K562 (cell line): ENCODE measurements around the gene ARHGEF25. TPM values are rescaled to one million over a fixed set of nuclear protein-coding genes. Genes with fewer than 3 reads are reported as not detected.

Experiments
- ATAC-seq: fragments of 200-7000 bp; cut with Tn5 transposase; 3 replicates; pipeline ENCODE4 v1.9.1; 2020; ENCODE audit warnings: moderate library complexity
- BruUV-seq: library from RNA; stranded (reverse); fragments of 400-500 nt; replicated peaks from 2 replicates; lab custom pipeline; 2021; lab: Mats Ljungman, UMichigan
- CTCF ChIA-PET: fragments of 300-600 bp; formaldehyde crosslinking; extraction: SDS; loops from one replicate; lab custom pipeline; 2021; ENCODE audit warnings: low intra/inter-chr PET ratio; lab: Yijun Ruan, JAX
- POLR2A ChIA-PET: fragments of 300-600, 350-650 bp; sonication (Branson Sonifier 250); formaldehyde crosslinking; extraction: SDS; loops from one replicate; lab custom pipeline; 2021; ENCODE audit warnings: antibody characterized with exemption, inconsistent platforms; lab: Yijun Ruan, JAX
- DNase-seq, 4 experiments: peaks; one replicate each; pipeline versions ENCODE4 v3.0.0 to v3.0.0-alpha.2; 2011 to 2018; ENCODE audit warnings: low spot score in 3 of 4, mixed read lengths in 3 of 4; ENCODE audit errors: extremely low read depth in 1 of 4
- FAIRE-seq: peaks from 2 replicates; lab custom pipeline; 2011; peaks lifted over from hg19 to GRCh38; lab: Jason Lieb, UNC
- H2AFZ ChIP-seq: 2 replicates; pipeline ENCODE4 v1.6.0; 2011; ENCODE audit warnings: low read depth, low read length, control low read depth, inconsistent platforms
- H3K27ac ChIP-seq: fragments of 200-600 bp; 3 replicates; pipeline ENCODE4 v1.8.0; 2011; ENCODE audit warnings: low read depth, mild to moderate bottlenecking, control low read depth, inconsistent platforms, low read length, moderate library complexity, mixed read lengths; ENCODE audit errors: extremely low read depth
- H3K27me3 ChIP-seq, 2 experiments: fragments of 300-600 bp in 1 of 2; 2 replicates in 1 of 2; 3 replicates in 1 of 2; pipeline versions ENCODE4 v1.6.0 to v1.8.0; 2011; ENCODE audit warnings: inconsistent platforms in 2 of 2, low read length in 2 of 2, mild to moderate bottlenecking in 1 of 2, mixed read lengths in 1 of 2, moderate library complexity in 1 of 2; ENCODE audit not compliant: control insufficient read depth in 2 of 2, insufficient read depth in 2 of 2
- H3K36me3 ChIP-seq: fragments of 300-600 bp; 3 replicates; pipeline ENCODE4 v1.8.0; 2011; ENCODE audit warnings: mild to moderate bottlenecking, low read length, inconsistent platforms; ENCODE audit not compliant: control insufficient read depth, insufficient read depth
- H3K4me1 ChIP-seq, 2 experiments: fragments of 200-600 bp in 1 of 2; replicated peaks in 1 of 2; 2 replicates in 1 of 2; 3 replicates in 1 of 2; pipeline versions ENCODE4 v1.5.1 to v1.8.0; 2011; ENCODE audit warnings: inconsistent platforms in 2 of 2, low read length in 2 of 2, mild to moderate bottlenecking in 1 of 2, mixed read lengths in 1 of 2, moderate library complexity in 1 of 2; ENCODE audit not compliant: control insufficient read depth in 2 of 2, insufficient read depth in 2 of 2
- H3K4me2 ChIP-seq: 2 replicates; pipeline ENCODE4 v1.6.1; 2011; ENCODE audit warnings: low read length, control low read depth, inconsistent platforms, mixed read lengths; ENCODE audit not compliant: insufficient read depth
- H3K4me3 ChIP-seq: fragments of 200-600 bp; sonication (generic), shearing (Covaris generic); 2 replicates; pipeline ENCODE4 v1.5.1; 2016; ENCODE audit warnings: control low read depth, inconsistent platforms
- H3K79me2 ChIP-seq: fragments of 200-600 bp; 3 replicates; pipeline ENCODE4 v1.8.0; 2011; ENCODE audit warnings: low read length, inconsistent platforms; ENCODE audit not compliant: control insufficient read depth, insufficient read depth
- H3K9ac ChIP-seq, 2 experiments: 2 replicates each; pipeline versions ENCODE4 v1.6.0 to v1.6.1; 2011; ENCODE audit warnings: low read depth in 2 of 2, low read length in 2 of 2, control low read depth in 1 of 2, inconsistent platforms in 1 of 2, mild to moderate bottlenecking in 1 of 2, mixed read lengths in 1 of 2; ENCODE audit not compliant: insufficient read depth in 1 of 2
- H3K9me1 ChIP-seq: one replicate; pipeline ENCODE4 v1.6.0; 2011; ENCODE audit warnings: inconsistent platforms, mild to moderate bottlenecking, low read length, moderate library complexity; ENCODE audit not compliant: control insufficient read depth, insufficient read depth
- H3K9me3 ChIP-seq: replicated peaks from 2 replicates; pipeline ENCODE4 v1.5.1; 2011; ENCODE audit warnings: low read depth, low read length, inconsistent platforms; ENCODE audit not compliant: control insufficient read depth, insufficient read depth
- H4K20me1 ChIP-seq: replicated peaks from 2 replicates; pipeline ENCODE4 v1.6.1; 2011; ENCODE audit warnings: low read length, inconsistent platforms, mixed read lengths; ENCODE audit not compliant: control insufficient read depth, insufficient read depth
- CBX5 ChIP-seq: IDR thresholded peaks from 2 replicates; pipeline ENCODE4 v1.6.1; 2014; ENCODE audit warnings: low read depth, borderline replicate concordance
- EWSR1 ChIP-seq: fragments of 450-650 bp; IDR thresholded peaks from 2 replicates; pipeline ENCODE4 v1.6.1; 2018; ENCODE audit warnings: borderline replicate concordance, mild to moderate bottlenecking, low read depth, moderate library complexity; ENCODE audit not compliant: partially characterized antibody
- HMGN3 ChIP-seq: IDR thresholded peaks from 2 replicates; pipeline ENCODE4 v1.6.1; 2011; ENCODE audit warnings: borderline replicate concordance, low read depth, mild to moderate bottlenecking, mixed read lengths, low read length; ENCODE audit not compliant: insufficient read length; ENCODE audit errors: extremely low read depth
- L3MBTL2 ChIP-seq: fragments of 450-650 bp; IDR thresholded peaks from 2 replicates; pipeline ENCODE4 v1.6.1; 2016; ENCODE audit warnings: mild to moderate bottlenecking, moderate library complexity
- MEF2A ChIP-seq: IDR thresholded peaks from 2 replicates; pipeline ENCODE4 v1.6.1; 2011; ENCODE audit warnings: low read depth, mild to moderate bottlenecking, low read length, moderate library complexity; ENCODE audit not compliant: control insufficient read depth
- MIER1 ChIP-seq: fragments of 450-650 bp; IDR thresholded peaks from 2 replicates; pipeline ENCODE4 v1.6.1; 2016; ENCODE audit warnings: antibody characterized with exemption, mild to moderate bottlenecking, low read depth
- NFE2 ChIP-seq: IDR thresholded peaks from 2 replicates; pipeline ENCODE4 v1.6.1; 2014; ENCODE audit warnings: antibody characterized with exemption, low read depth
- NFIC ChIP-seq: fragments of 450-650 bp; IDR thresholded peaks from 2 replicates; pipeline ENCODE4 v1.6.1; 2017; ENCODE audit warnings: mild to moderate bottlenecking, inconsistent platforms
- NR2C2 ChIP-seq, 2 experiments: fragments of 200-800 bp in 1 of 2; sonication (Bioruptor generic) in 1 of 2; sonication (generic) in 1 of 2; formaldehyde crosslinking in 1 of 2; IDR thresholded peaks; 2 replicates each; pipeline versions ENCODE4 v1.6.1 to v1.8.0; 2016 to 2022; ENCODE audit warnings: mild to moderate bottlenecking in 1 of 2, missing compliant biosample characterization in 1 of 2, missing genetic modification characterization in 1 of 2, missing genetic modification reagents in 1 of 2
- POLR2G ChIP-seq: fragments of 200-400 bp; formaldehyde crosslinking; IDR thresholded peaks from 2 replicates; pipeline ENCODE4 v1.6.1; 2017; ENCODE audit warnings: low read depth, mild to moderate bottlenecking, antibody characterized with exemption, low read length, moderate library complexity
- PRPF4 ChIP-seq: fragments of 200-400 bp; formaldehyde crosslinking; IDR thresholded peaks from one replicate; pipeline ENCODE4 v1.6.1; 2017; ENCODE audit warnings: low read length, low read depth, mild to moderate bottlenecking; ENCODE audit not compliant: insufficient read depth, poor library complexity, severe bottlenecking
- XRCC5 ChIP-seq: fragments of 200-400 bp; formaldehyde crosslinking; IDR thresholded peaks from 2 replicates; pipeline ENCODE4 v1.6.1; 2017; ENCODE audit warnings: low read depth, mild to moderate bottlenecking, low read length
- ZBTB1 ChIP-seq: sonication (generic); formaldehyde crosslinking; IDR thresholded peaks from 2 replicates; pipeline ENCODE4 v1.8.1; 2023; ENCODE audit warnings: missing genetic modification reagents, low read depth, mild to moderate bottlenecking, borderline replicate concordance
- ZNF133 ChIP-seq: fragments of 250-450 bp; sonication (Bioruptor Pico); IDR thresholded peaks from 2 replicates; pipeline ENCODE4 v1.4.0; 2020; ENCODE audit warnings: mild to moderate bottlenecking
- ZNF134 ChIP-seq: fragments of 250-450 bp; sonication (Bioruptor Pico); conservative IDR thresholded peaks from 2 replicates; pipeline ENCODE4 v1.4.0; 2020
- ZNF224 ChIP-seq: sonication (generic); formaldehyde crosslinking; IDR thresholded peaks from 2 replicates; pipeline ENCODE4 v1.8.0; 2022; ENCODE audit warnings: mild to moderate bottlenecking, missing genetic modification reagents
- ZNF695 ChIP-seq: fragments of 450-650 bp; formaldehyde crosslinking; IDR thresholded peaks from 2 replicates; pipeline ENCODE4 v1.4.0; 2020; ENCODE audit warnings: mild to moderate bottlenecking, moderate library complexity
- ZNF780A ChIP-seq: fragments of 250-450 bp; sonication (Bioruptor Pico); IDR thresholded peaks from 2 replicates; pipeline ENCODE4 v1.5.0; 2021; ENCODE audit warnings: mild to moderate bottlenecking
- ZSCAN29 ChIP-seq: fragments of 450-650 bp; IDR thresholded peaks from 2 replicates; pipeline ENCODE4 v1.6.1; 2017
- WGBS: fragments of 100-300 bp; shearing (Covaris generic); methylation state at CpG from one replicate; pipeline ENCODE4 v1.1.6; 2016; ENCODE audit warnings: low coverage, mixed read lengths; ENCODE audit not compliant: insufficient coverage; ENCODE audit errors: missing lambda C conversion rate; 5-methylcytosine and 5-hydroxymethylcytosine counted together
- in situ Hi-C: fragments of 300-500 bp; cut with MboI; formaldehyde crosslinking; loops from 4 replicates; pipeline ENCODE4 v1.15.0; 2018; ENCODE audit warnings: inconsistent platforms, mixed read lengths
- intact Hi-C: fragments of 100-400 bp; cut with micrococcal nuclease; formaldehyde crosslinking; loops from 2 replicates; pipeline ENCODE4 v1.14.2; 2022
- polyA plus RNA-seq, 8 experiments: library from polyadenylated mRNA; depleted of rRNA in 4 of 8; stranded (reverse) in 5 of 8; unstranded in 3 of 8; fragments of >200 nt; fragmentation: Nextera tagmentation in 2 of 8; fragmentation: Illumina TruSeq in 1 of 8; extraction: Ambion mirVana in 2 of 8; extraction: Trizol in 1 of 8; gene quantifications; 2 replicates each; pipeline versions ENCODE4 v1.2.1 to v1.2.3, GENCODE V29; 2011 to 2014; ENCODE audit warnings: inconsistent platforms in 1 of 8, missing spikeins in 1 of 8
- total RNA-seq, 7 experiments: library from RNA; depleted of rRNA in 6 of 7; stranded (reverse); fragments of >200 nt in 6 of 7; fragmentation: Illumina TruSeq in 2 of 7; extraction: Trizol in 2 of 7; gene quantifications; 2 replicates each; pipeline versions ENCODE4 v1.2.1 to v1.2.3, GENCODE V29; 2011 to 2021; ENCODE audit warnings: low replicate concordance in 1 of 7
- TF ChIP-seq, protein P1 (sequence below): sonication (generic); formaldehyde crosslinking; IDR thresholded peaks from 2 replicates; pipeline ENCODE4 v1.8.1; 2023; ENCODE audit warnings: mild to moderate bottlenecking, missing genetic modification reagents, moderate library complexity

The ARHGEF25 gene
- total and polyA plus RNA-seq, 9 of the 15 experiments (the other 6 are each of a cell fraction or from before 2014, with no cell fraction given), result 0.13 to 17.3 (median 11.6) TPM

DNA sequence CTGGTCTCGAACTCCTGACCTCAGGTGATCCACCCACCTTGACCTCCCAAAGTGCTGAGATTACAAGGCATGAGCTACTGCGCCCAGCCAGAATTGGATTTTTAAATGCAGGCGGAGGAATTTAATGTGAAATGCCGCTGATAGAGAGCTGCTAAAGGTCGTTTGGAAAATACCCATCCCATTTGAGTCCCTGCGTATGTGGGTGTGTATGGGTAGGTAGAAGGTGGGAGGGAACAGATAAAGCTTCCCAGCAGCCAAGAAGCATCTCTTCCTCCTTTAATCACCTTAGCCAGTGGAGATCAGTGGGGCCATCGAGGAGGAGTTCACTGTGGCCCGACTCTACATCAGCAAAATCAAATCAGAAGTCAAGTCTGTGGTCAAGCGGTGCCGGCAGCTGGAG lies 36.4 kb upstream of the ARHGEF25 start:
- Histone ChIP-seq H3K27ac (no peak overlapping the region), H3K9me3 (no peaks in the 10 kb centered on the region), H2AFZ (no peak overlapping the region), H3K79me2 (no peaks in the 10 kb centered on the region), H3K27me3 (no peaks in the 10 kb centered on the region), H3K9me1 (peaks cover 7% of the 10 kb centered on the region), H3K4me3 (no peak overlapping the region), H3K9ac (no peak overlapping the region), H3K4me1 (no peaks in the 10 kb centered on the region), H3K4me2 (no peak overlapping the region), H3K36me3 (peaks cover 78% of the 10 kb centered on the region), H4K20me1 (no peaks in the 10 kb centered on the region)
- WGBS, result 72% methylated on average over 10 of the region's 10 CpGs
- no TSS peak for BruUV-seq
- DNase-seq (no peak), ATAC-seq (no peak), FAIRE-seq (no peak)
- ChIA-PET CTCF (no interaction called here), POLR2A (interaction anchor here (0.7 to 1.7 kb wide), 7 partner anchors 8 to 55 kb away, joined by 3 to 5 read pairs (median 4); partner anchors contain the start of gene PIP4K2C)
- intact Hi-C loops (no loop called here), in situ Hi-C loops (no loop called here)
- TF ChIP-seq ZSCAN29 (no peak), HMGN3 (no peak), ZBTB1 (CRISPR knock-in tag) (no peak), CBX5 (no peak), NR2C2 (CRISPR knock-in tag; IDR thresholded peaks at IDR 0.05) (no peak), NR2C2 (tag; IDR thresholded peaks at IDR 0.05) (no peak), PRPF4 (no peak), POLR2G (no peak), ZNF134 (CRISPR knock-in tag) (no peak), MIER1 (no peak), L3MBTL2 (no peak), NFIC (no peak), MEF2A (no peak), ZNF780A (CRISPR knock-in tag) (no peak), ZNF133 (CRISPR knock-in tag) (no peak), XRCC5 (no peak), ZNF695 (CRISPR knock-in tag) (no peak), ZNF224 (CRISPR knock-in tag) (no peak), NFE2 (no peak), EWSR1 (no peak)
- TF ChIP-seq, protein P1, sequence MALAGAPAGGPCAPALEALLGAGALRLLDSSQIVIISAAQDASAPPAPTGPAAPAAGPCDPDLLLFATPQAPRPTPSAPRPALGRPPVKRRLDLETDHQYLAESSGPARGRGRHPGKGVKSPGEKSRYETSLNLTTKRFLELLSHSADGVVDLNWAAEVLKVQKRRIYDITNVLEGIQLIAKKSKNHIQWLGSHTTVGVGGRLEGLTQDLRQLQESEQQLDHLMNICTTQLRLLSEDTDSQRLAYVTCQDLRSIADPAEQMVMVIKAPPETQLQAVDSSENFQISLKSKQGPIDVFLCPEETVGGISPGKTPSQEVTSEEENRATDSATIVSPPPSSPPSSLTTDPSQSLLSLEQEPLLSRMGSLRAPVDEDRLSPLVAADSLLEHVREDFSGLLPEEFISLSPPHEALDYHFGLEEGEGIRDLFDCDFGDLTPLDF (CRISPR knock-in tag), result no peak
